Stomach (tissue), 4 donors: ENCODE data around the gene TMPRSS2.

ENCODE experiments used
- POLR2A ChIP-seq, 4 donors: fragments of 450-650 bp; IDR thresholded peaks; one replicate each; pipeline ENCODE4 v1.6.1; 2016; ENCODE audit warnings: antibody characterized with exemption in 4 of 4, control low read depth in 2 of 4, mild to moderate bottlenecking in 1 of 4, moderate library complexity in 1 of 4
- TF ChIP-seq, protein P1 (sequence below), 7 experiments: fragments of 450-650 bp in 4 of 7; fragments of 200-600 bp in 3 of 7; sonication (generic) in 3 of 7; IDR thresholded peaks; one replicate each; pipeline ENCODE4 v1.5.1; 2016 to 2019; ENCODE audit warnings: antibody characterized with exemption in 7 of 7, control low read depth in 2 of 7, mild to moderate bottlenecking in 1 of 7

GRCh38 chr21:41432562-41433460 is 75.1 kb downstream of the TMPRSS2 start:
- no peak for TF ChIP-seq POLR2A (IDR thresholded peaks at IDR 0.05)
- TF ChIP-seq, protein P1, sequence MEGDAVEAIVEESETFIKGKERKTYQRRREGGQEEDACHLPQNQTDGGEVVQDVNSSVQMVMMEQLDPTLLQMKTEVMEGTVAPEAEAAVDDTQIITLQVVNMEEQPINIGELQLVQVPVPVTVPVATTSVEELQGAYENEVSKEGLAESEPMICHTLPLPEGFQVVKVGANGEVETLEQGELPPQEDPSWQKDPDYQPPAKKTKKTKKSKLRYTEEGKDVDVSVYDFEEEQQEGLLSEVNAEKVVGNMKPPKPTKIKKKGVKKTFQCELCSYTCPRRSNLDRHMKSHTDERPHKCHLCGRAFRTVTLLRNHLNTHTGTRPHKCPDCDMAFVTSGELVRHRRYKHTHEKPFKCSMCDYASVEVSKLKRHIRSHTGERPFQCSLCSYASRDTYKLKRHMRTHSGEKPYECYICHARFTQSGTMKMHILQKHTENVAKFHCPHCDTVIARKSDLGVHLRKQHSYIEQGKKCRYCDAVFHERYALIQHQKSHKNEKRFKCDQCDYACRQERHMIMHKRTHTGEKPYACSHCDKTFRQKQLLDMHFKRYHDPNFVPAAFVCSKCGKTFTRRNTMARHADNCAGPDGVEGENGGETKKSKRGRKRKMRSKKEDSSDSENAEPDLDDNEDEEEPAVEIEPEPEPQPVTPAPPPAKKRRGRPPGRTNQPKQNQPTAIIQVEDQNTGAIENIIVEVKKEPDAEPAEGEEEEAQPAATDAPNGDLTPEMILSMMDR (IDR thresholded peaks at IDR 0.05): no peak
